AG09319 (cell line): ENCODE data around the gene TGFB1.
"Not testable (repeated sequence)": the region's sequence is repeated elsewhere in the genome, so short reads cannot be mapped to it uniquely, and the experiment has no call there.

Source experiments
- DNase-seq: peaks from one replicate; pipeline ENCODE4 v3.0.0-alpha.2; 2010; ENCODE audit warnings: low read depth; ENCODE audit errors: extremely low read depth
- CTCF ChIP-seq: IDR thresholded peaks from 2 replicates; pipeline ENCODE4 v1.5.1; 2011; ENCODE audit warnings: low read depth, mild to moderate bottlenecking, inconsistent platforms, low read length, moderate library complexity

The TGFB1 gene

GRCh38 chr19:41297628-41298347 lies 55.9 kb downstream of the TGFB1 start:
- no peak for DNase-seq
- TF ChIP-seq CTCF: no peak

GRCh38 chr19:41296433-41296871 lies 57.3 kb downstream of the TGFB1 start:
- DNase-seq: no peak
- no peak for TF ChIP-seq CTCF

- DNase-seq: no peak
- TF ChIP-seq CTCF: no peak
Observed at GRCh38 chr19:41295499-41295898, 58.2 kb downstream of the TGFB1 start.

GRCh38 chr19:41294393-41294792 lies 59.3 kb downstream of the TGFB1 start:
- no peak for DNase-seq
- TF ChIP-seq CTCF: no peak

- not testable (repeated sequence) for DNase-seq
Observed at GRCh38 chr19:41289814-41290213, 63.9 kb downstream of the TGFB1 start.

- TF ChIP-seq CTCF: no peak
- no peak for DNase-seq
Observed at GRCh38 chr19:41288673-41289530, 64.8 kb downstream of the TGFB1 start.
